GM18511 (cell line): ENCODE measurements around the gene FSTL4.
A peak's percentile ranks its signal among the peaks of the same experiment; 100 is the strongest.
"Not testable (repeated sequence)": the region's sequence is repeated elsewhere in the genome, so short reads cannot be mapped to it uniquely, and the experiment has no call there.

Source experiments
- ATAC-seq: cut with Tn5 transposase; IDR thresholded peaks from one replicate; pipeline ENCODE4 v1.9.1; 2021; ENCODE audit warnings: mild to moderate bottlenecking, moderate library complexity; ENCODE audit not compliant: unreplicated experiment

FSTL4 gene

GRCh38 chr5:133559960-133560359 is 52.4 kb downstream of the FSTL4 start:
- ATAC-seq, result no peak

DNA sequence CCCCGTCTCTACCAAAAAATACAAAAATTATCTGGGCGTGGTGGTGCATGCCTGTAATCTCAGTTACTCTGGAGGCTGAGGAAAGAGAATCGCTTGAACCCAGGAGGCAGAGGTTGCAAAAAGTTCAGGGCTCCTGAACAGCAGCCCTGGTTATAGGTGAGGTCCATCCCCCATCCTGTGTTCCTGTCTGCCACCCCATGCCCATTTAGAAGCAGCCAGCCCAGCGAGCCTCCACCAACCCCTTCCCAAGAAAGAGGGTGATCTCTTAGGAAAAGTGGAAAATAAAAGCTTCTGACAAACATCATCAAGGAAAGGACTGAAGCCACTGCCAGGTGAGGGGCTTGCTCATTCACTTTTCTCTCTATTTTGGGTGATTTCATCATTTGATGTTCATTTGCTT is 55.8 kb downstream of the FSTL4 start:
- no peak for ATAC-seq

DNA sequence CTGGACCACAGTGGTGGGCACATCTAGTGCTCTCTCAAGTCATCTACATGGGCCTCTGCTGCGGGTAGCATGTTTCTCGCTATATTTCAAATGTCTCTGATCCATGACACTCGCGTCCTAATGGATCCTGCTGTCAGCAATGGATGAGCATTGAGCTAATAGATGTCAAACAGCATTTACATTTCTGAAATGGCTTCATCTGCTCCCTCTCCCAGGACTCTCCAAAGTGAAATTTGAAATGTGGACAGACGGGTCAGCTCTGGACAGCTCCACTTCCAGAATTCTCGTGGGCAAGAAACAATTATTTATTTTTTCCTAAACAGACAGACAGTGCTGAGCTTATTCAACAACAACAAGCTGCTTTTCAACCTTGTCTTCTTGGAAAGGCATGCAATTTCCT is 58.1 kb downstream of the FSTL4 start:
- ATAC-seq, result no peak

- ATAC-seq, result peak; percentile 65
Measured at GRCh38 chr5:133552925-133553525, 59.3 kb downstream of the FSTL4 start.

GRCh38 chr5:133546500-133546899 is 65.8 kb downstream of the FSTL4 start:
- ATAC-seq, result no peak

DNA sequence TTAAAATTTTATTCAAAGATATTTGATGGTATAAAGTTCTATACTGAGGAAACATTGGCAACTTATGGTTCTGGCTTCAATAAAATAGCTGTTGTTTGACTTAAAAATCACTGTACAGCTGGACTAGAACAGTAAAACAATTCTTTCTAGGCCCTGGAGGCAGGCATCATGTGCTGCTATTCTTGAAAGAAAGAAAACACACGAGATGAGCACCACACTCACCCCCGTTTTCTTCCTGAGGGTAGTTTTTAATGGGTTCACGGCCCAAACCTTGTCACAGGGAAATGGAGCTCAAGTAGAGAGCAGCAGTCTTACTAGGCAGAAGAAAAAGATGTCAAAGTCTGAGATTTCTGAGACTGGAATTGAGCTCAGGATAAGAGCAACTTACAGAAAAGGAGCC is 68.0 kb downstream of the FSTL4 start:
- ATAC-seq, result no peak

- ATAC-seq, result no peak
Measured at GRCh38 chr5:133539818-133540217, 72.5 kb downstream of the FSTL4 start.

GRCh38 chr5:133538718-133539117 is 73.6 kb downstream of the FSTL4 start:
- no peak for ATAC-seq

DNA sequence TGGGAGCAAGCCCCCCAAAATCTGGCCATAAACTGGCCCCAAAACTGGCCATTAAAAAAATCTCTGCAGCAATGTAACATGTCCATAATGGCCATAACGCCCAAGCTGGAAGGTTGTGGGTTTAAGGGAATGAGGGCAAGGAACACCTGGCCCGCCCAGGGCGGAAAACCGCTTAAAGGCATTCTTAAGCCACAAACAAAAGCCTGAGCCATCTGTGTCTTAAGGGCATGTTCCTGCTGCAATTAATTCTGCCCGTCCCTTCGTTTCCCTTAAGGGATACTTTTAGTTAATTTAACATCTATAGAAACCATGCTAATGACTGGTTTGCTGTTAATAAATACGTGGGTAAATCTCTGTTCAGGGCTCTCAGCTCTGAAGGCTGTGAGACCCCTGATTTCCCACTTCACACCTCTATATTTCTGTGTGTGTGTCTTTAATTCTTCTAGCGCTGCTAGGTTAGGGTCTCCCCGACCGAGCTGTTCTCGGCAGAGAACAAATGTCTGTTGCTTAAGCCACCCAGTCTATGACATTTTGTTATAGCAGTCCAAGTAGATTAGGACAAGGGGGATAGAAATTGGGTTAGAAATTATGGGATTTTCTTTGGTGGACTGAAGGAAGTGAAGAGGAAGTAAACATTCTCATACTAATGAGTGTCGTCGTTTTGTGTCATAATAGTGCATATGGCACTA is 77.0 kb downstream of the FSTL4 start:
- not testable (repeated sequence) for ATAC-seq

GRCh38 chr5:133534566-133534965 is 77.8 kb downstream of the FSTL4 start:
- ATAC-seq, result no peak

GRCh38 chr5:133533541-133533940 is 78.8 kb downstream of the FSTL4 start:
- ATAC-seq, result no peak

DNA sequence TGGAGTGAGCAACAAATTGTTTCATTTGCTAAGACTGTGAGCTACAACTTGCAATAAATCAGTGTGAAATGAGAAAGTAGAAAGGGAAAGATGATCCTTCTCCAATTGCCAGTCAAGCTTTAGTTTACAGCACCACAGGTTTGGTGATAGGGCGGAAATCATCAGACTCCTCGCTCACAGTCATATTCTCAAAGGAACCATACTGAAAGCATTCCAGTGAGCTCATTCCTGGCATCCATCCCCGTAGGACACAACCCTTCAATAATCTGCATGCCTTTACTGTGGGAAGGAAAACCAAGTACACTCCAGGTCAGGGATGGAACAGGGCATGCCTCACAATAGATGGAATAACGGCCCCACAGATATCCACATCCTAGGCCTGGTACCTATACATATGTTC is 80.7 kb downstream of the FSTL4 start:
- ATAC-seq, result no peak

DNA sequence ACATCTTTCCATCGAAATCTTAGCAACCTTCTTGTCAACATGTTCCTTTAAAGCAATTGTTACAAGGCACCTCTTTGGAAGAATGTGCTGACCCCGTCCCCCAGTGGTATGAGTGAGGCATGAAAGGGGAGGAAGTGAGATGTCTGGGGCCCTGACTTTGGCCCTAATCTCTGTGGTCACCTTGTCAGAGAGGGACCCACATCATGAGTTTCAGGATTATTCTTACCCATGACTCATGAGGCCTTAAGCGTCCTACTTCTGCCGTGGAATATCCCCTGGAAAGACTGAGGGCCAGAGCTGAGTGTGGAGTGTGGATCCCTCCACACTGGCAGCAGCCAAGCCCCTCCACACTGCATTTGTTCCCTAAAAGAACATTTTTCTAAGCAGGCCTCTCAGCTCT is 81.2 kb downstream of the FSTL4 start:
- ATAC-seq, result peak; percentile 86

GRCh38 chr5:133530270-133530669 is 82.1 kb downstream of the FSTL4 start:
- no peak for ATAC-seq

DNA sequence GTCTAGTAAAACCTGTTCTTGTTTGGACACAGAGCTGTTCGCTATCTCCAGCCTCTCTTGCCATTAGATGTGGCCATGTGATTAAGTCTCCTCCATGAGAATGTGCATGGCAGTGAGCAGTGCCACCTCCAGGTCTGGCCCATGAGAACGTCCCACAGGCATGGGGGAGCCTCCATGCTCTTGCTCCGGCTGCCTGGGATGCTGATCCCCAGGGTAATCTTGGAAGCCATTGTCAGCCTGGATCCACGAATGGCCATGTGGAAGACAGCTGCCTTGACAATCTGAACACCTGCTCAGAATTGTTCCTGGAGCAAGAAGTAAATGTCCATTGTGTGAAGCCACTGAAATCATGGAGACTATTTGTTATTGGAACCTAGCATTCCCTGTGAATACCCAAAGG is 83.5 kb downstream of the FSTL4 start:
- ATAC-seq, result no peak

DNA sequence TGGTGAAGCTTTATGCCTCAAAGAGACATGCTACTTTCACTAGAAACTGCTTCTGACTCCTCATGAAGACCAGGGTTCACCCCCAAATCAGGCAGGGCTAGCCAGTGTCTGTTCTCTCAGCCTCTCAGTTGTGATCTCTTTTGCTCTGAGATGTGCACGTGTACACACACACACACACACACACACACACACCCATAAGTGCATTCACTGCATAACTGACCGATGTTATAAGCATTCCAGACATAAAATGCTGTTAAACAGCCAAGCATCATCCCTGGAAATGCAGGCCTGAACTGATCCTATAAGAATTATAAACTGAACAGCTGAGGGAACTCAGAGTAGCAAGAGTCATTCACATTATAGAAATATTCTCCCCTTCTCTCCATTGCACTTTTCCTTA is 85.0 kb downstream of the FSTL4 start:
- ATAC-seq, result no peak

DNA sequence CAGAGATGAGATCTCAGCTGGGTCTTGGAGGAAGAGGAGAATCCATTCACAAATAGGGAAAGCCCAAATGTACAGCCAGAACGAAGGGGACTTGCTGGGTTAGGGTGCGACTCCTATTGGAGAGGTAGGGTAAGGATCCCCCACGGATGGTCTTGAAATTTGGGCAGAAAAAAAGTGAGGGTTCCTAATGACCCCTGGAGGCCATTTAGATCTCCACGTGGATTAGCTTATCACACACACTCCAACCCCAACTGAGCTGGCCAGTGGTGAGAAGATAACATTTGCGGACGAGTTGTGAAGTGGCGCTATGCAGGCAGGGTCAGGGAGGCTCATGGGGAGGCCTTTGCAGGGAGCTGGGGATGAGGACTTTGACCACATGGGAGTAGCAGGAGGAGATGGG is 86.0 kb downstream of the FSTL4 start:
- no peak for ATAC-seq

- ATAC-seq, result no peak
Measured at GRCh38 chr5:133525126-133525525, 87.2 kb downstream of the FSTL4 start.

GRCh38 chr5:133524666-133525065 is 87.7 kb downstream of the FSTL4 start:
- ATAC-seq, result no peak

GRCh38 chr5:133523961-133524586 is 88.3 kb downstream of the FSTL4 start:
- ATAC-seq, result no peak

DNA sequence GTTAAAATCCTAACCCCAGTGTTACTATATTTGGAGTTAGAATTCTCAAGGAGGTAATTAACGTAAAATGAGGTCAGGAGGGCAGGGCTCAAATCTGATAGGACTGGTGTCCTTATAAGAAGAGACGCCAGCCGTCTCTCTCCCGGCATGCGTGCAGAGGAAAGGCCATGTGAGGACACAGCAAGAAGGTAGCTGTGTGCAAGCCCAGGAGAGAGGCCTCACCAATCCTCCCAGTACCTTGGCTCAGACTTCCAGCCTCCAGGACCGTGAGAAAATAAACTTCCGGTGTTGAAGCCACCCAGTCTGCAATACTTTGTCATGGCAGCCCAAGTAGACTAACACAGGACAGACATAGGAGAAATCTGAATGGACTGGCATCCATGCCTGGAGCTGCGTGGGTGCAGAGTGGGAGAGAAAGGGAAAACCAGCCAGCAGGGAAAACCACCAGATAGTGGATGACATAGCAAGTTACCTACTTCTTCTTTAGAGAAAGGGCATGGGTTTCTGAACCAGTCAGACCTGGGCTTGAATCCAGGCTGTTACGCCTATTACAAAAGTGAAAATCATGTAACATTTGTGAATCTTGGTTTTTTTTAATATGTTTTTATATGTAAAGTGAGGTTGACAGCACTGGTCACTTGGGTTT is 89.2 kb downstream of the FSTL4 start:
- ATAC-seq, result no peak

DNA sequence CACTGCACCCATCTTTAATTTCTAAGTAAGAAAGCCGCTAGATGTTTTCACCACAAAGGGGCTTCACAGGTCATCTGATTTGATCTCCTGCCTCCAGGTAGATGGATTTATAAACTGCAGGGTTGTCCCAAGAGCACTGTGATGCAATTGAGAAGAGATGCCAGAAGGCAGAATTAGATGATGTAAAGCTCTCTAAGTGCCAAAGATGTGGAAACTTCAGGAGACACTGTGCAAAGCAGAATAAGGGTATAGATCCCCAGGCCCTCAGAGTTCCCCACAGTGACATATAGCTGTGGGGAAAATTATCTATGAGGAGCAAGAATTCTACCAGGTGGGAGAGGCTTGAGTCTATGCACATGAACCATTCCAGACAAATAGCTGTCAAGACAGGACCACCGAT is 90.5 kb downstream of the FSTL4 start:
- ATAC-seq, result no peak
